H9 (cell line): ENCODE data around the gene SCOC. TPM values are rescaled to one million over a fixed set of nuclear protein-coding genes. Genes with fewer than 3 reads are reported as not detected.
A peak's percentile ranks its signal among the peaks of the same experiment; 100 is the strongest.

ENCODE experiments used
- DNase-seq: peaks from one replicate; pipeline ENCODE4 v3.0.0-alpha.2; 2017
- H2AFZ ChIP-seq: one replicate; pipeline ENCODE4 v1.6.1; 2013; ENCODE audit warnings: mild to moderate bottlenecking, low read length, control low read depth, moderate library complexity
- H2AK5ac ChIP-seq: 2 replicates; pipeline ENCODE4 v1.6.1; 2013; ENCODE audit warnings: low read length, control low read depth, mixed read lengths; ENCODE audit not compliant: insufficient read length
- H2BK120ac ChIP-seq: one replicate; pipeline ENCODE4 v1.6.1; 2013; ENCODE audit warnings: low read depth, mild to moderate bottlenecking, low read length, control low read depth, inconsistent platforms; ENCODE audit not compliant: poor library complexity, severe bottlenecking
- H2BK12ac ChIP-seq: 2 replicates; pipeline ENCODE4 v1.6.1; 2013; ENCODE audit warnings: low read length, control low read depth, mixed read lengths, low read depth; ENCODE audit not compliant: insufficient read length
- H2BK15ac ChIP-seq: 2 replicates; pipeline ENCODE4 v1.6.1; 2013; ENCODE audit warnings: low read depth, low read length, control low read depth
- H2BK20ac ChIP-seq: one replicate; pipeline ENCODE4 v1.6.1; 2013; ENCODE audit warnings: low read depth, mild to moderate bottlenecking, low read length, control low read depth, inconsistent platforms; ENCODE audit not compliant: poor library complexity, severe bottlenecking
- H2BK5ac ChIP-seq: 2 replicates; pipeline ENCODE4 v1.6.1; 2013; ENCODE audit warnings: low read length, control low read depth, mixed read lengths; ENCODE audit not compliant: insufficient read length
- H3K14ac ChIP-seq: 2 replicates; pipeline ENCODE4 v1.6.1; 2013; ENCODE audit warnings: low read length, control low read depth; ENCODE audit not compliant: insufficient read depth
- H3K18ac ChIP-seq: 2 replicates; pipeline ENCODE4 v1.6.1; 2013; ENCODE audit warnings: low read depth, mild to moderate bottlenecking, mixed read lengths, low read length, control low read depth; ENCODE audit not compliant: insufficient read length
- H3K23ac ChIP-seq: 2 replicates; pipeline ENCODE4 v1.6.1; 2013; ENCODE audit warnings: low read length, control low read depth, mixed read lengths, low read depth; ENCODE audit not compliant: insufficient read length
- H3K23me2 ChIP-seq: 2 replicates; pipeline ENCODE4 v1.6.1; 2013; ENCODE audit warnings: low read depth, mild to moderate bottlenecking, mixed read lengths, low read length, control low read depth; ENCODE audit not compliant: insufficient read length, poor library complexity, severe bottlenecking
- H3K27ac ChIP-seq: 2 replicates; pipeline ENCODE4 v1.5.1; 2013; ENCODE audit warnings: low read length, control low read depth, mixed read lengths, low read depth; ENCODE audit not compliant: insufficient read length
- H3K27me3 ChIP-seq: 2 replicates; pipeline ENCODE4 v1.6.1; 2013; ENCODE audit warnings: low read length, control low read depth, inconsistent platforms; ENCODE audit not compliant: insufficient read depth
- H3K4ac ChIP-seq: 2 replicates; pipeline ENCODE4 v1.6.1; 2013; ENCODE audit warnings: low read depth, mild to moderate bottlenecking, control low read depth, inconsistent platforms, low read length, moderate library complexity
- H3K4me1 ChIP-seq: 2 replicates; pipeline ENCODE4 v1.6.1; 2013; ENCODE audit warnings: low read length, control low read depth, inconsistent platforms; ENCODE audit not compliant: insufficient read depth
- H3K4me2 ChIP-seq: 2 replicates; pipeline ENCODE4 v1.6.1; 2013; ENCODE audit warnings: low read length, control low read depth, mixed read lengths; ENCODE audit not compliant: insufficient read length, insufficient read depth
- H3K56ac ChIP-seq: 2 replicates; pipeline ENCODE4 v1.6.1; 2013; ENCODE audit warnings: low read depth, mild to moderate bottlenecking, mixed read lengths, low read length, control low read depth; ENCODE audit not compliant: insufficient read length
- H3K79me1 ChIP-seq: 2 replicates; pipeline ENCODE4 v1.6.1; 2013; ENCODE audit warnings: low read depth, mild to moderate bottlenecking, moderate library complexity, low read length, control low read depth, inconsistent platforms; ENCODE audit not compliant: insufficient read depth, poor library complexity, severe bottlenecking
- H3K79me2 ChIP-seq: 2 replicates; pipeline ENCODE4 v1.6.1; 2013; ENCODE audit warnings: low read length, control low read depth, inconsistent platforms; ENCODE audit not compliant: insufficient read depth
- H3K9ac ChIP-seq: 2 replicates; pipeline ENCODE4 v1.6.1; 2013; ENCODE audit warnings: low read length, control low read depth, mixed read lengths; ENCODE audit not compliant: insufficient read length; ENCODE audit errors: extremely low read depth
- H3K9me3 ChIP-seq: one replicate; pipeline ENCODE4 v1.6.1; 2013; ENCODE audit warnings: low read depth, low read length, inconsistent platforms; ENCODE audit not compliant: control insufficient read depth
- H3T11ph ChIP-seq: one replicate; pipeline ENCODE4 v1.6.1; 2013; ENCODE audit warnings: mild to moderate bottlenecking, low read length, control low read depth, inconsistent platforms
- H4K20me1 ChIP-seq: one replicate; pipeline ENCODE4 v1.6.1; 2013; ENCODE audit not compliant: control insufficient read depth, insufficient read length, insufficient read depth
- H4K5ac ChIP-seq: 2 replicates; pipeline ENCODE4 v1.6.1; 2013; ENCODE audit warnings: low read depth, mild to moderate bottlenecking, mixed read lengths, low read length, control low read depth; ENCODE audit not compliant: insufficient read length
- H4K8ac ChIP-seq: replicated peaks from 2 replicates; pipeline ENCODE4 v1.6.1; 2013; ENCODE audit warnings: low read length, control low read depth, mixed read lengths, low read depth; ENCODE audit not compliant: insufficient read length
- H4K91ac ChIP-seq: 2 replicates; pipeline ENCODE4 v1.6.1; 2013; ENCODE audit warnings: low read depth, mild to moderate bottlenecking, moderate library complexity, mixed read lengths, low read length, control low read depth; ENCODE audit not compliant: insufficient read length
- H3K27ac Mint-ChIP-seq, 3 experiments: 2 replicates in 2 of 3; 3 replicates in 1 of 3; pipeline ENCODE4 v1.8.0; 2020 to 2021; ENCODE audit warnings: mixed read lengths in 3 of 3, mild to moderate bottlenecking in 1 of 3, moderate library complexity in 1 of 3
- H3K27me3 Mint-ChIP-seq: 2 replicates; pipeline ENCODE4 v1.8.0; 2021; ENCODE audit warnings: low read depth, mild to moderate bottlenecking, moderate library complexity, mixed read lengths
- H3K36me3 Mint-ChIP-seq, 3 experiments: 2 replicates in 2 of 3; 3 replicates in 1 of 3; pipeline ENCODE4 v1.8.0; 2020 to 2021; ENCODE audit warnings: low read depth in 3 of 3, mixed read lengths in 3 of 3; ENCODE audit not compliant: insufficient read depth in 1 of 3
- H3K4me1 Mint-ChIP-seq, 2 experiments: 2 replicates each; pipeline ENCODE4 v1.8.0; 2020; ENCODE audit warnings: mixed read lengths in 2 of 2
- H3K4me3 Mint-ChIP-seq, 2 experiments: 2 replicates in 1 of 2; 3 replicates in 1 of 2; pipeline ENCODE4 v1.8.0; 2020 to 2021; ENCODE audit warnings: mild to moderate bottlenecking in 2 of 2, mixed read lengths in 2 of 2, moderate library complexity in 1 of 2
- H3K9me3 Mint-ChIP-seq, 2 experiments: 2 replicates in 1 of 2; 3 replicates in 1 of 2; pipeline ENCODE4 v1.8.0; 2020; ENCODE audit warnings: mild to moderate bottlenecking in 2 of 2, mixed read lengths in 2 of 2, moderate library complexity in 1 of 2
- CTCF ChIP-seq: fragments of 200-600 bp; sonication (generic); conservative IDR thresholded peaks from 3 replicates; pipeline ENCODE4 v1.8.0; 2021; ENCODE audit warnings: antibody characterized with exemption, mild to moderate bottlenecking
- WGBS: extraction: QIAGEN DNeasy Blood & Tissue Kit; methylation state at CpG from one replicate; pipeline ENCODE4 v1.1.7; 2013; ENCODE audit warnings: missing lambda C conversion rate, low lambda C conversion rate, mixed read lengths; ENCODE audit not compliant: insufficient read length; ENCODE audit errors: extremely low coverage; 5-methylcytosine and 5-hydroxymethylcytosine counted together
- total RNA-seq: library from RNA; stranded (reverse); gene quantifications from 2 replicates; pipeline ENCODE4 v1.2.1, GENCODE V29; 2021

SCOC gene
- total RNA-seq, 1 experiment from 2014 or later, result 29.4 TPM

GRCh38 chr4:140332734-140333133, 40.7 kb upstream of the SCOC start:
- Histone ChIP-seq H4K5ac (no peak overlapping the region), H3K4me1 (no peaks in the 10 kb centered on the region), H4K8ac (no peak overlapping the region), H3K4me2 (no peak overlapping the region), H3K27ac (no peak overlapping the region), H3K23me2 (no peaks in the 10 kb centered on the region), H3K9ac (no peak overlapping the region), H2AFZ (no peak overlapping the region), H3K9me3 (no peaks in the 10 kb centered on the region), H2AK5ac (no peak overlapping the region), H3K56ac (no peak overlapping the region), H3K79me1 (no peaks in the 10 kb centered on the region), H3K14ac (no peak overlapping the region), H3K18ac (no peak overlapping the region), H3T11ph (no peak overlapping the region), H2BK15ac (no peak overlapping the region), H3K79me2 (no peaks in the 10 kb centered on the region), H3K4ac (no peak overlapping the region), H2BK120ac (no peak overlapping the region), H2BK20ac (no peak overlapping the region), H4K20me1 (no peaks in the 10 kb centered on the region), H4K91ac (no peak overlapping the region), H3K23ac (no peak overlapping the region), H2BK12ac (no peak overlapping the region), H3K27me3 (no peaks in the 10 kb centered on the region), H2BK5ac (no peak overlapping the region)
- no peak overlapping the region for H3K4me3 Mint-ChIP-seq
- H3K4me1 Mint-ChIP-seq, result no peaks in the 10 kb centered on the region; a peak in 1 of 4 replicates
- no peaks in the 10 kb centered on the region; a peak in 1 of 7 replicates for H3K36me3 Mint-ChIP-seq
- H3K27ac Mint-ChIP-seq, result peak overlapping the region in 1 of 3 experiments; percentile 6; a peak in 1 of 7 replicates
- peaks cover 2% of the 10 kb centered on the region for H3K27me3 Mint-ChIP-seq
- no peaks in the 10 kb centered on the region; a peak in 2 of 5 replicates for H3K9me3 Mint-ChIP-seq
- DNase-seq, result no peak
- TF ChIP-seq CTCF, result no peak
- WGBS, result no CpG with 5 or more reads among the region's 2 CpGs
